BLaER1 treated with 17β-estradiol and CSF1 and Interleukin-3, amounts not matched to agents 10 nM and 100 nM (cell line): ENCODE measurements around the gene MMP27.
A peak's percentile ranks its signal among the peaks of the same experiment; 100 is the strongest.
"Not testable (repeated sequence)": the region's sequence is repeated elsewhere in the genome, so short reads cannot be mapped to it uniquely, and the experiment has no call there.

Experiments
- H3K27ac ChIP-seq, 11 experiments: shearing (Covaris generic); formaldehyde crosslinking; 2 replicates each; pipeline ENCODE4 v1.8.1; 2022
- H3K27me3 ChIP-seq, 11 experiments: shearing (Covaris generic); formaldehyde crosslinking; 2 replicates each; pipeline ENCODE4 v1.8.1; 2022
- H3K36me3 ChIP-seq, 11 experiments: shearing (Covaris generic); formaldehyde crosslinking; 2 replicates each; pipeline ENCODE4 v1.8.1; 2022
- H3K4me1 ChIP-seq, 10 experiments: shearing (Covaris generic); formaldehyde crosslinking; 2 replicates each; pipeline ENCODE4 v1.8.1; 2022
- H3K4me2 ChIP-seq, 11 experiments: shearing (Covaris generic); formaldehyde crosslinking; 2 replicates each; pipeline ENCODE4 v1.8.1; 2022
- H3K4me3 ChIP-seq, 10 experiments: shearing (Covaris generic); formaldehyde crosslinking; 2 replicates each; pipeline ENCODE4 v1.8.1; 2022
- H3K9ac ChIP-seq, 11 experiments: shearing (Covaris generic); formaldehyde crosslinking; 2 replicates each; pipeline ENCODE4 v1.8.1; 2022
- H3K9me3 ChIP-seq, 11 experiments: shearing (Covaris generic); formaldehyde crosslinking; replicated peaks in 1 of 11; 2 replicates each; pipeline ENCODE4 v1.8.1; 2022
- H4K20me1 ChIP-seq, 11 experiments: shearing (Covaris generic); formaldehyde crosslinking; 2 replicates each; pipeline ENCODE4 v1.8.1; 2022
- Cebpa-rat ChIP-seq, 11 experiments: shearing (Covaris generic); IDR thresholded peaks; 2 replicates each; pipeline ENCODE4 v1.8.1; 2022

MMP27 gene, protein sequence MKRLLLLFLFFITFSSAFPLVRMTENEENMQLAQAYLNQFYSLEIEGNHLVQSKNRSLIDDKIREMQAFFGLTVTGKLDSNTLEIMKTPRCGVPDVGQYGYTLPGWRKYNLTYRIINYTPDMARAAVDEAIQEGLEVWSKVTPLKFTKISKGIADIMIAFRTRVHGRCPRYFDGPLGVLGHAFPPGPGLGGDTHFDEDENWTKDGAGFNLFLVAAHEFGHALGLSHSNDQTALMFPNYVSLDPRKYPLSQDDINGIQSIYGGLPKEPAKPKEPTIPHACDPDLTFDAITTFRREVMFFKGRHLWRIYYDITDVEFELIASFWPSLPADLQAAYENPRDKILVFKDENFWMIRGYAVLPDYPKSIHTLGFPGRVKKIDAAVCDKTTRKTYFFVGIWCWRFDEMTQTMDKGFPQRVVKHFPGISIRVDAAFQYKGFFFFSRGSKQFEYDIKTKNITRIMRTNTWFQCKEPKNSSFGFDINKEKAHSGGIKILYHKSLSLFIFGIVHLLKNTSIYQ

DNA sequence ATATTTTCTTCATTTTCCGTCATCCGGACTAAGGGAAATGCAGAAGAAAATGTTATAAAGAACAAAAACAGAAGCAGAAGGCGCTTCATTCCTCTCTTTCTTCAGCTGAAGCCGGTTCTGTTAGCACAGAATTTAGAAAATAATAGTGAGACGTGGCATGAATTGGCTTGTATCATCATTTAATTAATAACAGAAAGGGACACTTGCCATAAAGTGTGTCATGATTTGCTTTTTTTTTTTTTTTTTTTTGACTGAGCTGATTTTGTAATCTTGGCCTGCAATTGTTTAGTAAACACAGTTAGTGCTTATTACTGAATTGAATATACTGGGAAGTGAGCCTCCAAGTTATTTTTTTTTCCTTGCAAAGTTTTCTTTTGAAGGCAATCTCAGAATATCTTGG is at the start of gene MMP27:
MMP27 (minus strand) TSS at position 144 of the 400 bp plus-strand sequence; CDS start at position 89, 55 bp downstream.
- no peaks in the 10 kb centered on the region for H3K36me3 ChIP-seq
- no peak within 1 kb of the TSS for H3K4me3 ChIP-seq
- H3K4me1 ChIP-seq: peaks cover 0 to 86% (median 2%) of the 10 kb centered on the region in 10 experiments; a peak in 9 of 20 replicates
- no peaks in the 10 kb centered on the region for H3K27me3 ChIP-seq
- H3K4me2 ChIP-seq: peak within 1 kb of the TSS in 3 of 11 experiments; percentile 6 to 58 (median 27); a peak in 4 of 22 replicates
- H3K27ac ChIP-seq: no peak within 1 kb of the TSS
- no peaks in the 10 kb centered on the region for H4K20me1 ChIP-seq
- no peak for TF ChIP-seq Cebpa-rat (IDR thresholded peaks at IDR 0.05)
- H3K9me3 ChIP-seq: no peaks in the 10 kb centered on the region
- H3K9ac ChIP-seq: no peak within 1 kb of the TSS

DNA sequence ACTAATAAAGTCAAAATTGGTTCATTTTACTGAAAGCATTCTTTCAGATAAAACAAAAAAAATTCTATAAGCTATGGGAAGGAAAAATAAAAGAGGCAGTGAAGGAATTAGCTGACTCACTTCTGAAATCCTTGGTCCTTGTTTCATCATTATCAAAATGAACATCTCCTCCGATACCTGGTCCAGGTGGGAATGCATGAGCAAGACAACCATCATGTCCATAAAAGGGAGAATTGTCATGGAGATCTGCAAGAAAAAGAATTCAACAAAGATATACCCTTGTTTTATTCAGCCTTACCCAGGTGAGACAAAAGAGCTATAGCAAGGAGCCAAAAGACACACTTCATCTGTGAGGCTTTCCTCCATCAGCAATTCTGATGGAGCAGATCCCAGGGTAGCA is 47.7 kb upstream of the MMP27 start:
- Histone ChIP-seq H3K4me2 (no peak overlapping the region), H3K36me3 (no peaks in the 10 kb centered on the region), H4K20me1 (peaks cover 0 to 3% (median 0%) of the 10 kb centered on the region in 11 experiments; a peak in 1 of 22 replicates), H3K9ac (no peak overlapping the region), H3K4me1 (peaks cover 8 to 30% (median 17%) of the 10 kb centered on the region in 10 experiments; a peak in 19 of 20 replicates), H3K27me3 (peaks cover 0 to 16% (median 0%) of the 10 kb centered on the region in 11 experiments; a peak in 1 of 22 replicates), H3K27ac (no peak overlapping the region), H3K9me3 (peaks cover 0 to 6% (median 0%) of the 10 kb centered on the region in 11 experiments; a peak in 3 of 22 replicates), H3K4me3 (no peak overlapping the region)
- no peak for TF ChIP-seq Cebpa-rat (IDR thresholded peaks at IDR 0.05)

DNA sequence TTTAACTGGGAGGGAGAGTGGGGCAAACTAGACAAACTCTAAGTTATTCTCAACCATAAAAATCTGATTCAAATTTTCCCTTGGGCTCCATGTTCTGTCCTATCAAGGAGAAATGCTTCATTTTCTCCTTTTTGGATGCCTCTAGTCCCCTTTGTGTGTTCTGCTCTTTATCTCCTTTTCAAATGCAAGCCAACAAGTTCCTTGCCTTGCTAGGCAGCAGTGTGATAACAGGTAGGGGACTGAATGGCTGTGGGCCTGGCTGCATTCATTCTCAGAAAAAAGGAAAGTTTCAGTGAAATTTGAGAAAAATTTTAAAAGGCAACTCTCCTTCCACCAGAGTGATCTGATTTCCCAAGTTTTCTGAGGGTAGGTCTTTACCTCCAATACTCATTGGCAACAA is 46.1 kb upstream of the MMP27 start:
- Histone ChIP-seq H3K4me1 (peaks cover 0 to 14% (median under 1%) of the 10 kb centered on the region in 10 experiments; a peak in 9 of 20 replicates), H4K20me1 (no peaks in the 10 kb centered on the region)
- no peak for TF ChIP-seq Cebpa-rat (IDR thresholded peaks at IDR 0.05)

DNA sequence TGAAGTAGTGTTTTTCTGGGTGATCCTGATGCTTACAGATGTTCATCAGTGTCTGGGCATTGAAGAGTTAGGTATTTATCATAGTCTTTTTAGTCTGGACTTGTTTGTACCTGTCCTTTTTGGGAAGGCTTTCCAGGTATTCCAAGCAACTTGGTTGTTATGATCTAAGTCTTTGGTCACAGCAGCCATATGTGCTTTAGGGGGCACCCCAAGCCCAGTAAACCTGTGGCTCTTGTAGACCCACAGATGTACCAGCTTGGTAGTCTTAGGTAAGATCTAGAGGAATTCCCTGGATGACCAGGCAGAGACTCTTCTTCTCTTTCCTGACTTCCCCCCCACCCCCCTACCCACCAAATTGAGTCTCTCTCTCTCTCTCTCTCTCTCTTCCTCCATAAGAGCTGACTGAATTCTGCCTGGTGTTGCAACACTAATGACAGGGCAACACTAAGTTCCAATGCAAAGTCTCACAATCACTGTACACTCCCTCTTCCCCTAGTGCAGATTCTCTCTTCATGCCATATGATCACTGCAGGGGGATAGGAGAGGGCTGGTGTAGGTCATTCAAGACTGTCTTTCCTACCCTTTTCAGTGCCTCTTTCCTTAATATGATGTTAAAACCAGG is 43.6 kb upstream of the MMP27 start:
- no peak; a peak in 1 of 22 replicates for TF ChIP-seq Cebpa-rat (IDR thresholded peaks at IDR 0.05)

More for the DNA sequence above, 46.1 kb upstream of the MMP27 start:
- Histone ChIP-seq H3K9me3 (peaks cover 0 to 15% (median 0%) of the 10 kb centered on the region in 11 experiments; a peak in 5 of 22 replicates), H3K4me2 (no peak overlapping the region), H3K36me3 (no peaks in the 10 kb centered on the region), H3K27ac (no peak overlapping the region), H3K27me3 (peaks cover 0 to 16% (median 0%) of the 10 kb centered on the region in 11 experiments; a peak in 1 of 22 replicates), H3K4me3 (no peak overlapping the region), H3K9ac (no peak overlapping the region)

DNA sequence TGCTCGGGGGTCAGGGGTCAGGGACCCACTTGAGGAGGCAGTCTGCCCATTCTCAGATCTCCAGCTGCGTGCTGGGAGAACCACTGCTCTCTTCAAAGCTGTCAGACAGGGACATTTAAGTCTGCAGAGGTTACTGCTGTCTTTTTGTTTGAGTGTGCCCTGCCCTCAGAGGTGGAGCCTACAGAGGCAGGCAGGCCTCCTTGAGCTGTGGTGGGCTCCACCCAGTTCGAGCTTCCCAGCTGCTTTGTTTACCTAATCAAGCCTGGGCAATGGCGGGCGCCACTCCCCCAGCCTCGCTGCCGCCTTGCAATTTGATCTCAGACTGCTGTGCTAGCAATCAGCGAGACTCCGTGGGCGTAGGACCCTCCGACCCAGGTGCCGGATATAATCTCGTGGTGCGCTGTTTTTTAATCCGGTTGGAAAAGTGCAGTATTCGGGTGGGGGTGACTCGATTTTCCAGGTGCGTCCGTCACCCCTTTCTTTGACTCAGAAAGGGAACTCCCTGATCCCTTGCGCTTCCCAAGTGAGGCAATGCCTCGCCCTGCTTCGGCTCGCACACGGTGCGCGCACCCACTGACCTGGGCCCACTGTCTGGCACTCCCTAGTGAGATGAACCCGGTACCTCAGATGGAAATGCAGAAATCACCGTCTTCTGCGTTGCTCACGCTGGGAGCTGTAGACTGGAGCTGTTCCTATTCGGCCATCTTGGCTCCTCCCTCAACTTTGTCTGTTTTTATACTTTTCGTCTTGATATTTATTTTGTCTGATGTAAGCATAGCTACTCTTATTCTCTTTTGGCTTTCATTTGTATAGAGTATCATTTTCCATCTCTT is 41.4 kb upstream of the MMP27 start:
- H3K27ac ChIP-seq, H3K4me3 ChIP-seq, H3K4me2 ChIP-seq, H3K27me3 ChIP-seq, H4K20me1 ChIP-seq, H3K9ac ChIP-seq, H3K36me3 ChIP-seq, H3K4me1 ChIP-seq: not testable (repeated sequence)
- peaks cover 0 to 15% (median 0%) of the 10 kb centered on the region in 11 experiments; a peak in 5 of 22 replicates for H3K9me3 ChIP-seq

More for the DNA sequence above, 43.6 kb upstream of the MMP27 start:
- H3K9ac ChIP-seq: no peak overlapping the region
- H3K36me3 ChIP-seq: no peaks in the 10 kb centered on the region
- H4K20me1 ChIP-seq: no peaks in the 10 kb centered on the region
- peaks cover 0 to 8% (median 0%) of the 10 kb centered on the region in 10 experiments; a peak in 3 of 20 replicates for H3K4me1 ChIP-seq
- H3K27me3 ChIP-seq: 0 out of 22 replicates have a peak, but pooled peaks cover 0 to 6% (median 0%) of the 10 kb centered on the region in 11 experiments
- H3K9me3 ChIP-seq: peaks cover 0 to 15% (median 0%) of the 10 kb centered on the region in 11 experiments; a peak in 5 of 22 replicates
- H3K27ac ChIP-seq: no peak overlapping the region
- no peak overlapping the region for H3K4me3 ChIP-seq
- peak overlapping the region in 3 of 11 experiments; percentile 7 to 50 (median 30); a peak in 2 of 22 replicates for H3K4me2 ChIP-seq

DNA sequence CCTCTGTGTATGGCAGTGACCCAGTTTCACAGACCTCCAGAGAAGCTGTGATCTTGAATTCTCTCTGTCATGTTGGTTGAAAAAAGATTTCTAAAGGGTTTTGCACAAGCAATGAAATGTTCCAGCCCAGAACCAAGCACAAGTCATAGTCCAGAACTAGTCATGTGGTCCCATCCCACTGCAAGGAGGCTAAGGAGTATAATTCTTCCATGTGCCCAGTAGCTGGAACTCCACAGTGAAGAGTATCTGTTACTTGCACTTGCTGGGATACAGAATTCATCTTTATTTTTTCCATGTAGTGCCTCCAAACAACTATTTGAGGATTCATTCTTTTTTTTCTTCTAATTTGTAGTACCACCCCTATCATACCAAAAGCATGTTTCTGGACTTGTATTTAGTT is 29.1 kb upstream of the MMP27 start:
- Histone ChIP-seq H3K9me3 (peaks cover 0 to 7% (median 5%) of the 10 kb centered on the region in 11 experiments; a peak in 11 of 22 replicates), H3K4me1 (peaks cover 0 to 58% (median 6%) of the 10 kb centered on the region in 10 experiments; a peak in 10 of 20 replicates), H3K36me3 (no peaks in the 10 kb centered on the region), H3K4me3 (no peak overlapping the region), H3K27me3 (no peaks in the 10 kb centered on the region), H3K9ac (no peak overlapping the region), H3K4me2 (0 out of 22 replicates have a peak overlapping the region, but pooled peaks of 1 of the 11 experiments have one; percentile 20), H3K27ac (no peak overlapping the region), H4K20me1 (no peaks in the 10 kb centered on the region)
- TF ChIP-seq Cebpa-rat (IDR thresholded peaks at IDR 0.05): no peak

DNA sequence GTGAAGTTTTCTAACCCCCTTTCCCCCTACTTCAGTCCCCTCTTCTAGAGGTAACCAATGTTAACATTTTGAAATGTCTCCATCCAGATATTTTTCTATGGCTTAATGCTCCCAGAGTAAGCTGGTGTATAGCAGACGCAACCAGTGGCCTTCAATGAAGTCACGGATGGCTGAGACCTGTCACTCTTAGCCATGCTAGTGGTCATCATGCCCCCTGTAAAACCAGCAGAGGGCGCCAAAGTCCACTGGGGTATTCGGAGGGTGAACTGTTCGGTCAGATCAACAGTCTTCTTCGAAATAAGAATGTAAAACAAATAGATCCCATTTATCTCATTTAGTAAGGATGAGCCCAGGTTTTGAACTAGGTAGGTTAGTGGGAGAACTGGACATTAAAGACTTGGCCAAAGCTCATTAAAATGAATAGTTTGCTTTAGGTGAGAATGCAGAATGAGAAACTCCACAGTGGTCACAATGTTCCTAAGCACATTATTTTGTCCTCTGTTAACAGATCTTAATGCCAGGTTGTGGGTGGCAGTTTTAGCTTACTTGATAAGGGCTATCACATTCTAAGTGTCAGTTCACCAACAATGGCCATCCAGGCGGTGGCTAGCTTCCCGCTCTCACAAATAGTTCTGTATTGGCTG is 27.8 kb upstream of the MMP27 start:
- H3K4me1 ChIP-seq: peaks cover 0 to 71% (median 9%) of the 10 kb centered on the region in 10 experiments; a peak in 14 of 20 replicates
- no peak overlapping the region for H3K4me2 ChIP-seq
- H3K36me3 ChIP-seq: no peaks in the 10 kb centered on the region
- peaks cover 0 to 7% (median 4%) of the 10 kb centered on the region in 11 experiments; a peak in 10 of 22 replicates for H3K9me3 ChIP-seq
- H3K4me3 ChIP-seq: no peak overlapping the region
- H4K20me1 ChIP-seq: no peaks in the 10 kb centered on the region
- H3K27ac ChIP-seq: peak overlapping the region in 1 of 11 experiments; percentile 27; a peak in 1 of 22 replicates
- TF ChIP-seq Cebpa-rat (IDR thresholded peaks at IDR 0.05): no peak
- no peak overlapping the region for H3K9ac ChIP-seq
- no peaks in the 10 kb centered on the region for H3K27me3 ChIP-seq

DNA sequence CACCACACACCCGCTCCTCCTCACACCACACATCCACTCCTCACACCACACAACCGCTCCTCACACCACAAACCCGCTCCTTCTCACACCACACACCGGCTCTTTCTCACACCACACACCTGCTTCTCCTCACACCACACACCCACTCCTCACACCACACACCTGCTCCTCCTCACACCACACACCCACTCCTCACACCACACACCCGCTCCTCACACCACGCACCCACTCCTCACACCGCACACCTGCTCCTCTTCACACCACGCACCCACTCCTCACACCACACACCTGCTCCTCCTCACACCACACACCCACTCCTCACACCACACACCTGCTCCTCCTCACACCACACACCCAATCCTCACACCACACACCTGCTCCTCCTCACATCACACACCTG is 25.4 kb upstream of the MMP27 start:
- not testable (repeated sequence) for H3K9me3 ChIP-seq, H3K4me3 ChIP-seq, H3K36me3 ChIP-seq, H3K27me3 ChIP-seq, H4K20me1 ChIP-seq, H3K9ac ChIP-seq
- Histone ChIP-seq H3K27ac (peak overlapping the region in 4 of 11 experiments; percentile 44 to 95 (median 70); a peak in 7 of 22 replicates), H3K4me2 (peak overlapping the region in 4 of 11 experiments; percentile 61 to 85 (median 72); a peak in 5 of 22 replicates), H3K4me1 (peaks cover 0 to 83% (median 26%) of the 10 kb centered on the region in 10 experiments; a peak in 14 of 20 replicates)
